Stimulated activated naive CD4-positive, alpha-beta T cell (primary cell): ENCODE data around the gene PRKCA.

ENCODE experiments used
- DNase-seq, 6 experiments: peaks; one replicate each; lab custom pipeline; 2025; lab: John Stamatoyannopoulos, UW

Gene PRKCA

GRCh38 chr17:66518677-66519076, 216.3 kb downstream of the PRKCA start:
- no peak for DNase-seq

DNA sequence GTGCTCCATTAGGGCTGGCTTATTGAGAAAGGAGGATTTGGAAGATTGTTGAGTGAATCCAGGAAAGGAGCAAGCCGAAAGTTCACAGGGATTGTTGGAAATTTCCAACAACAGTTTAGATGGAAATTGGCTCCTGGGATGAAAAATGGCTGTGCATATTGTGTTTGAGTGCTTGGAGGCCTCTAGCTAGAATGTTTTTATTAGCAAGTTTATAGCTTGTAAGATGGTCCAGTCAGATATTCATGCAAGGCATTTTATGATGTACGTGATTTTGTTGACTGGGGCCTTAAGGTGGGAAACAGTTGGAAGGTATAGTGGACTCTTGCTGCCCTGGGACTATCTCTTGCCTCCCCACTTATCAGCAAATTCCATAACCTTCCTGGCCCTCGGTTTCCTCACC, 216.7 kb downstream of the PRKCA start:
- DNase-seq, result no peak

DNA sequence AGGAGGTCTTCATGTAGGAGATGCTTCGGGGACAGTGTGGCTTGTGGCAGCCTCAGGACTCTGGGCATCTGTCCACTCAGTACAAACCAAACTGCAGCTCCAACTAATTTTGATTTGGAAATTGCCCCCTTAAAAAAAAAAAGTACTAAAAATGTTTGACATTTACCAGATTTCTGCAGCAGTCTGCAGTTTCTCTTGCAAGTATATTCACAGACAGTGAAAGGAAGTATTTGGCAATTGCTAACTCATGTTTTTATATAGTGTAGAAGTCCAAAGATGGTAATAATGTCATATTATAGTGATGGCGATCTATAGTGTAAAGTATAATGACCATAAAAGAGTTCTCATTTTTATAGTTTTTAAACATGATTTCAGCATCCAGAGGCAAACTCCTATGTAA, 218.6 kb downstream of the PRKCA start:
- DNase-seq, result no peak

- no peak for DNase-seq
Measured at GRCh38 chr17:66522591-66523272, 220.3 kb downstream of the PRKCA start.

- DNase-seq, result no peak
Measured at GRCh38 chr17:66523378-66524200, 221.2 kb downstream of the PRKCA start.

GRCh38 chr17:66524877-66525276, 222.5 kb downstream of the PRKCA start:
- no peak for DNase-seq

GRCh38 chr17:66525338-66525737, 222.9 kb downstream of the PRKCA start:
- no peak for DNase-seq

DNA sequence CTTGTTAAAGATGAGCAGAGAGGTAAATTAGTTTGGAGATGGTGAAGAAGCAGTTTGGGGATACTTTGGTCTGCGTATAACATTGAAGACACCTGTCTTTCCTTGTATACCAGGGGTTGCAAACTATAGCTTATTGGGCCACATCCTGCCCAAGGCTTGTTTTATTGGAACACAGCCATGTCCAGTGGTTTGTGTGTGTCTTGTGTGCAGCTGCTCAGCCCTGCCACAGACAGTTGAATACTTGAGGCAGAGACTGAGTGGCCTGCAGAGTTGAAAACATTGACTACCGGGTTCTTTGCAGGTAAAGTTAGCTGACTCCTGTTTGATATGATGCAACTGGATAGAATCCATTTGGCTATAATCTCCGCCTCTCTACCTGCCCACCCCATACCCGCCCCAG, 224.4 kb downstream of the PRKCA start:
- DNase-seq, result no peak

DNA sequence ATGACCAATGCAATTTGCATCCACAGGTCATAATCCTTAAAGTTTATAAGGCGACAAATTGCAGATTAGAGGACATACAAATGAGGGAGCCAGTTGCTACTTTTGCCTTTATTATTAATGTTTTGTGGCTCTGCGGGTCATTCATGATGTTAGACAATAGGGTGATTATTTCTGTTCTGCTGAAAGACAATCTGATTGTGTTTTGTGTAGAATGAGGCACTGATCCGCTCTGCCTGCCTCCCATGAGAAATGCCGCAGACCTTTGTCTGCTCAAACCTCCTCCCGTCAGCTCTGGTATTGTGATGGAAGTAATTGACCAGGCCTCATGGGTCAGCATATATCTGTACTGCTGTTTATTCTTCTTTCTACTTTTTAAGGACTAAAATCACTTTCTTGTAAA, 224.9 kb downstream of the PRKCA start:
- DNase-seq, result no peak

GRCh38 chr17:66531851-66532295, 229.5 kb downstream of the PRKCA start:
- DNase-seq, result no peak

- DNase-seq, result no peak
Measured at GRCh38 chr17:66533572-66533971, 231.2 kb downstream of the PRKCA start.

DNA sequence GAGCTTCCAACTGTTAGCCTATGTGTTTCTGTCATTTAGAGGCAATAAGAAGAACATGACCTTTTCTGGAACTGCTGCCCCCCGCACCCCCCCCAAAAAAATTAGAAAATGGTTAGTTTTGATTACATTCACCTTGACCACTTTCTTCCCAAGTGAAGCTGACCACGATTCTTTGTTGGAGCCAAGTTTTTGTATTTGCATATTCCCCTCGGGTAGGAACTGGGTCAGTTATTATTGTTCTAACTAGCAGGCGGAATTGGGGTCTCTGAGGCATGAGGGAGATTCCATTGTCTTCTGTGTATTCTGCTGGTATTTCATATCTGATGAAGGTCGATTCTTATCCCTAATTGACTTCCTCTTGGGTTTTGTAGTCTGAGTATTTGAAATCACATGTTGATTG, 231.6 kb downstream of the PRKCA start:
- DNase-seq, result no peak

DNA sequence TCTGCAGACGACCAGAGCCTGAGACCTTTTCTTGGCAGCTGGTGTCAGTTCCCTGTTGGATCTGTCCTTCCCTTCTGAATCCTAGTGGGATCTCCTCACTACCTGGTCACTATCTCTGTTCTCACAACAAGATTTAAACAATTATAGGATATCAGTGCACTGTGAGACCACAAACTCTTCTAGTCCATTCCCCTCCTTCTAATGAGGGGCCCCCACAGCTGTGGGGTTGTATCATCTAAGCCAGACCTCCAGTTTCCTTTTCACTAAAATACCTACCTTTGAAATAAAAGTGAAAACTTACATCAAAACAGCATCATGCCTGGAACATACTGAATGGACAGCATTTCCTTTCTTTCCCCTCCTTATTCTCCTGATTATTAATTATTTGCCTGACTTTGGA, 233.2 kb downstream of the PRKCA start:
- DNase-seq, result no peak

DNA sequence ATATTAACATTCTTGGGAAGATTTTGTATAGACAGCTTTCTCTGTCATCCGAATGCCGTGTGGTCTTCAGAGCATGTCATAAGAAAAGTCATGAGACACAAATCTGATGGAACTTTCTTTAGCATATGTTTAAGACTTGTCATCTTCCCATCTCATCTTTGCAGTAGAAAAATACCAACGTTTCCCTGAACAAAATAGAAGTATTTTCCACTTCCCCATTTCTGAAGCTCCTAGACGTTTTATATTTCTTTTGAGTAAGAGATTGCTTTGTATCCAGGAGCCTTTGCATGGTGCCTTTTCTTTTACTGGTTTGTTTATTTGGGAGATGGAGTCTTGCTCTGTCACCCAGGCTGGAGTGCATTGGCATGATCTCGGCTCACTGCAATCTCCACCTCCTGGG, 235.1 kb downstream of the PRKCA start:
- DNase-seq, result no peak

GRCh38 chr17:66538776-66539175, 236.4 kb downstream of the PRKCA start:
- DNase-seq, result no peak

- no peak for DNase-seq
Measured at GRCh38 chr17:66540131-66540781, 237.8 kb downstream of the PRKCA start.

DNA sequence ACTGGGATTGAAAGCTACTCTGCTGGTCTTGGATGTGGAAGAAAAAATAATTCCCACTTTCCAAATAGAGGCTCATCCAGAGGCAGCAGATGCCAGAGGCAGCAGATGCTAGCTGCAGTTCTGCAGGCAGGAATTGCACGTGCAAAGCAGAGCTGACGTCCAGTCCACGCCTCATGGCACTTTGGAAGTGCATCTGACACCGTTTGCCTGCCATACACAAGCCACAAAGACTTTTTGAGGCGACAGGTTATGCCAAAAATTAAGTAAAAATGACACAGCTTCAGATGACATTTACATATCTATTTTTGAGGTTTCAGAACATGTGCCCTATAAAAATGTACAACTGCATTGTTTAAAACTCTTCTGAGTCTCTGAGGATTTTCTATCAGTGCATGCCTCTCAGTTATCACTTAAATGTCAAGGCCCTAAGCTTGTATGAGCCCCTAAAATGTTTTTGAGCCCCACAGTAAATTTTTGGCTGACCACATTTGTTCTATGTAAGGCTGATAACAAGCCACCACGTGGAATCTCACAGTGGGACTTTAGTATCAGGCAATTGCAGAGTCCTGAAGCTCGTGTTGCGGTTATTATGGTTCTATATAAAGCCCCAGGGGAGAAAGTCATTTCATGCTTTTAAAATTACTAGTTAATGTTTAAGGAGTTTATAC, 239.2 kb downstream of the PRKCA start:
- DNase-seq, result no peak

- DNase-seq, result no peak
Measured at GRCh38 chr17:66542129-66542966, 239.9 kb downstream of the PRKCA start.

DNA sequence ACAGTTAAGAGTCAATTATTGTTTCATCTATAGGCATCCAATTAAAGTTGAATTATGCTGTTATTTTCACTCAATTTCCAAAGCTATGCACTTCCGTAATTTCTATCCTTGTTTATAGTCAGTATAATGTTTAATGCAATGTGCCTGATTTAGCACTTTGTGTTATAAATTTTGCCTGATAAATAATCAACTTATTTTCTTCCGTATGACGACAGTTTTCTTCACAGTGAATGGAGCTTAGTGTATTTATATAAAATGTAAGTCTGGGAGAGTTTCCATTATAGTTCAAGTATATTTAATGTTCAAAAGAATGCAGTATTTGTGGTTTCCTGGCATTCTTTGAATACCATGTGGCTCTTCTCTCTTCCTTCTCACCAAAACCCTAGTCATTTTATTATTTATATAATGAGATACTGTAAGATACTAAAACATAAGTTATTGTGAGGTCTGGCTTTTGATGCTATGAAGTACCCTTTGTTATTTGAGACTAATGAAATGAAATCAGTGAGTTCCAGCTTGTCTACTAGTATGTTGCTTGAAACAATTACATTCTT, 240.6 kb downstream of the PRKCA start:
- DNase-seq, result no peak

GRCh38 chr17:66543526-66543925, 241.1 kb downstream of the PRKCA start:
- no peak for DNase-seq

DNA sequence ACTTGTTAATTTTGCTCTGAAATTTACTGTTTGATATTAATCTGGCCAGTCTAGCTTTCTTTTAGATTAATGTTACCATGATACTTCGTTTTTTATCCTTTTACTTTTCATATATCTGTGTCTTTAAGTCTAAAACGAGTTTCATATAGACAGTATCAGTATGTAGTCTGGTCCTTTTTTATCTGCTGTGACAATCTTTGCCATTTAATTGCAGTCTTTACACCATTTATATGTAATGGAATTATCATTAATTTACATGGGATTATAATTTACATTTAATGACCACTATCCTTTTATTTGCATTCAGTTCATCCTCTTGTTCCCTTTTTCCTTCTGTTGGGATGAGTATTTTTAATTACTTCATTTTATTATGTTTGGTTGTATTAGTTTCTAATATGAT, 243.5 kb downstream of the PRKCA start:
- no peak for DNase-seq
